Fibroblast of lung (primary cell): Measurements from ENCODE around the gene NEAT1. TPM values are rescaled to one million over a fixed set of nuclear protein-coding genes. Genes with fewer than 3 reads are reported as not detected.

Source experiments
- DNase-seq, 2 donors: peaks; one replicate each; pipeline versions ENCODE4 v3.0.0 to v3.0.0-alpha.2; 2010; ENCODE audit warnings: low read depth in 2 of 2
- H2AFZ ChIP-seq: 2 replicates; pipeline ENCODE4 v1.5.1; 2012; ENCODE audit warnings: low read length, control low read depth, inconsistent platforms
- H3K27ac ChIP-seq: 2 replicates; pipeline ENCODE4 v1.5.1; 2011; ENCODE audit warnings: low read length, control low read depth; ENCODE audit not compliant: insufficient read depth
- H3K27me3 ChIP-seq: 2 replicates; pipeline ENCODE4 v1.5.1; 2011; ENCODE audit warnings: mild to moderate bottlenecking, low read length; ENCODE audit not compliant: control insufficient read depth, insufficient read depth
- H3K36me3 ChIP-seq: 2 replicates; pipeline ENCODE4 v1.5.1; 2011; ENCODE audit warnings: low read length; ENCODE audit not compliant: control insufficient read depth, insufficient read depth
- H3K4me1 ChIP-seq: 2 replicates; pipeline ENCODE4 v1.5.1; 2011; ENCODE audit warnings: low read length; ENCODE audit not compliant: control insufficient read depth, insufficient read depth; ENCODE audit errors: extremely low read depth
- H3K4me2 ChIP-seq: 2 replicates; pipeline ENCODE4 v1.5.1; 2011; ENCODE audit warnings: low read length, control low read depth; ENCODE audit not compliant: insufficient read depth; ENCODE audit errors: extremely low read depth
- H3K4me3 ChIP-seq, 4 experiments: fragments of 200-600 bp in 1 of 4; sonication (generic) in 1 of 4; replicated peaks in 1 of 4; 2 replicates each; pipeline ENCODE4 v1.5.1; 2011 to 2016; ENCODE audit warnings: low read length in 4 of 4, low read depth in 3 of 4, mild to moderate bottlenecking in 3 of 4, control low read depth in 2 of 4, inconsistent platforms in 1 of 4, mixed read lengths in 1 of 4; ENCODE audit not compliant: insufficient read depth in 1 of 4; ENCODE audit errors: control extremely low read depth in 1 of 4
- H3K79me2 ChIP-seq: 2 replicates; pipeline ENCODE4 v1.5.1; 2012; ENCODE audit warnings: mild to moderate bottlenecking, low read length, inconsistent platforms; ENCODE audit not compliant: control insufficient read depth, insufficient read depth
- H3K9ac ChIP-seq: 2 replicates; pipeline ENCODE4 v1.5.1; 2011; ENCODE audit warnings: mild to moderate bottlenecking, low read length, control low read depth; ENCODE audit not compliant: insufficient read depth
- H3K9me3 ChIP-seq: 2 replicates; pipeline ENCODE4 v1.5.1; 2012; ENCODE audit warnings: low read depth, low read length; ENCODE audit not compliant: control insufficient read depth, insufficient read depth
- H4K20me1 ChIP-seq: 2 replicates; pipeline ENCODE4 v1.5.1; 2011; ENCODE audit warnings: low read length; ENCODE audit not compliant: control insufficient read depth, insufficient read depth; ENCODE audit errors: extremely low read depth
- CTCF ChIP-seq, 2 donors: IDR thresholded peaks in 1 of 2; conservative IDR thresholded peaks in 1 of 2; 1 replicate in 1 of 2; 2 replicates in 1 of 2; pipeline ENCODE4 v1.5.1; 2011 to 2012; ENCODE audit warnings: low read length in 2 of 2, control low read depth in 1 of 2, inconsistent platforms in 1 of 2, low read depth in 1 of 2, mild to moderate bottlenecking in 1 of 2
- EZH2 ChIP-seq: IDR thresholded peaks from 2 replicates; pipeline ENCODE4 v1.5.1; 2012; ENCODE audit warnings: low read length, control low read depth, mild to moderate bottlenecking; ENCODE audit errors: missing control alignments
- polyA plus RNA-seq, 2 donors: library from polyadenylated mRNA; depleted of rRNA in 1 of 2; stranded (reverse) in 1 of 2; unstranded in 1 of 2; fragments of >200 nt; gene quantifications; 2 replicates each; pipeline ENCODE4 v1.2.1, GENCODE V29; 2011 to 2012; ENCODE audit warnings: missing spikeins in 1 of 2
- total RNA-seq: library from RNA; depleted of rRNA; stranded (reverse); fragments of >200 nt; gene quantifications from 2 replicates; pipeline ENCODE4 v1.2.1, GENCODE V29; 2014

Gene NEAT1
- total and polyA plus RNA-seq, 2 donors (not counting 1 experiment from before 2014, with no cell fraction given), result 40.9 to 299 TPM

- H2AFZ ChIP-seq, result no peak overlapping the region
Observed at GRCh38 chr11:65392899-65393298, 29.7 kb upstream of the NEAT1 start.

GRCh38 chr11:65393513-65394079, 29.0 kb upstream of the NEAT1 start:
- H3K79me2 ChIP-seq, result peaks cover 36% of the 10 kb centered on the region
- no peaks in the 10 kb centered on the region for H3K27me3 ChIP-seq
- H3K9me3 ChIP-seq, result no peaks in the 10 kb centered on the region
- H3K9ac ChIP-seq, result no peak overlapping the region
- H3K4me2 ChIP-seq, result no peak overlapping the region
- no peaks in the 10 kb centered on the region for H4K20me1 ChIP-seq
- peaks cover 18% of the 10 kb centered on the region for H3K4me1 ChIP-seq
- TF ChIP-seq CTCF (conservative IDR thresholded peaks at IDR 0.05 in 1 of 2, IDR thresholded peaks at IDR 0.05 in 1 of 2; ENCODE audit: low read depth in 1 of 2, low read length in 2 of 2) (no peak), EZH2 (no peak)
- no peak overlapping the region for H2AFZ ChIP-seq
- no peak for DNase-seq
- no peak overlapping the region for H3K27ac ChIP-seq
- H3K36me3 ChIP-seq, result peaks cover 38% of the 10 kb centered on the region
- H3K4me3 ChIP-seq, result no peak overlapping the region

More at GRCh38 chr11:65392899-65393298, 29.7 kb upstream of the NEAT1 start:
- Histone ChIP-seq H3K27me3 (no peaks in the 10 kb centered on the region), H3K4me3 (no peak overlapping the region), H3K27ac (no peak overlapping the region), H3K4me2 (no peak overlapping the region), H3K4me1 (peaks cover 22% of the 10 kb centered on the region), H3K36me3 (peaks cover 33% of the 10 kb centered on the region), H4K20me1 (no peaks in the 10 kb centered on the region), H3K9ac (no peak overlapping the region), H3K79me2 (peaks cover 42% of the 10 kb centered on the region), H3K9me3 (no peaks in the 10 kb centered on the region)
- DNase-seq, result no peak
- TF ChIP-seq EZH2, result no peak
- no peak for TF ChIP-seq CTCF (conservative IDR thresholded peaks at IDR 0.05 in 1 of 2, IDR thresholded peaks at IDR 0.05 in 1 of 2; ENCODE audit: low read depth in 1 of 2, low read length in 2 of 2)

DNA sequence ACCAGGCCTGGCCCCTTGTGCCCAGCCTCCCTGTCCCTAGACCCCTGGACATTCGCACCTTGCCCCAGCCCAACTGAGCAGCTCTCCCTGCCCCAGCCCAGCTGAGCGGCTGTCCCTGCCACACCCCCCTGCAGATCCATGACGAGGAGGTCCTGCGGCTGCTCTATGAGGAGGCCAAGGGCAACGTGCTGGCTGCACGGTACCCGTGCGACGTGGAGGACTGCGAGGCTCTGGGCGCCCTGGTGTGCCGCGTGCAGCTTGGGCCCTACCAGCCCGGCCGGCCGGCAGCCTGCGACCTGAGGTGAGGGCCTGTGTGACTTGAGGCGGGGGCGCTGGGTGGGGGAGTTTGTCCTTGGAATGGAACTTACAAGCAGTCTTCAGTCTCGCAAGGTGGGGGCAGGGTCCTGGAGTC, 28.5 kb upstream of the NEAT1 start:
- Histone ChIP-seq H3K27ac (no peak overlapping the region), H3K27me3 (no peaks in the 10 kb centered on the region), H3K9me3 (no peaks in the 10 kb centered on the region), H3K4me2 (no peak overlapping the region), H3K4me3 (no peak overlapping the region), H3K4me1 (peaks cover 18% of the 10 kb centered on the region), H3K36me3 (peaks cover 39% of the 10 kb centered on the region), H2AFZ (no peak overlapping the region), H3K9ac (no peak overlapping the region), H4K20me1 (no peaks in the 10 kb centered on the region), H3K79me2 (peaks cover 33% of the 10 kb centered on the region)
- no peak for DNase-seq
- TF ChIP-seq EZH2 (no peak), CTCF (conservative IDR thresholded peaks at IDR 0.05 in 1 of 2, IDR thresholded peaks at IDR 0.05 in 1 of 2; ENCODE audit: low read depth in 1 of 2, low read length in 2 of 2) (no peak)
